Measurements from ENCODE around the gene MTIF2. TPM values are rescaled to one million over a fixed set of nuclear protein-coding genes. Genes with fewer than 3 reads are reported as not detected.
A peak's percentile ranks its signal among the peaks of the same experiment; 100 is the strongest.

Gene MTIF2
- total and polyA plus RNA-seq, 9 of the 15 experiments (the other 6 are each of a cell fraction or from before 2014, with no cell fraction given) = 58.7 to 143 (median 105) TPM

GRCh38 chr2:55283083-55283482, 14.1 kb upstream of the MTIF2 start:
- no peaks in the 10 kb centered on the region for H3K9me1 ChIP-seq (ENCODE audit: control insufficient read depth, insufficient read depth, low read length)
- H2AFZ ChIP-seq (ENCODE audit: low read depth, low read length) = peak overlapping the region; percentile 96
- peaks cover 17% of the 10 kb centered on the region; the same call in 2 of the 3 replicates for H3K36me3 ChIP-seq (ENCODE audit: control insufficient read depth, insufficient read depth, low read length)
- peak overlapping the region; percentile 91 for H3K27ac ChIP-seq (ENCODE audit: extremely low read depth, low read depth, low read length)
- ChIA-PET POLR2A (interaction anchor here (1.3 kb wide), 1 partner anchor 22 kb away, joined by 3 read pairs; no protein-coding TSS in a partner anchor), CTCF (ENCODE audit: low intra/inter-chr PET ratio) (no interaction called here)
- ATAC-seq (no peak; the same call in 2 of the 3 replicates), FAIRE-seq (no peak), DNase-seq (ENCODE audit: extremely low read depth in 1 of 4, low spot score in 3 of 4) (peak in 1 of 4 experiments; percentile 22)
- in situ Hi-C loops (cut with MboI) (no loop called here), intact Hi-C loops (cut with micrococcal nuclease) (loop anchor here (5.0 kb wide), 2 partner anchors 134 to 334 kb away; partner anchors contain the start of genes CCDC88A and PPP4R3B)
- peak overlapping the region; percentile 97 for H3K4me2 ChIP-seq (ENCODE audit: insufficient read depth, low read length)
- peak overlapping the region; percentile 66 for H3K4me3 ChIP-seq
- H3K4me1 ChIP-seq (replicated peaks in 1 of 2; ENCODE audit: control insufficient read depth in 2 of 2, insufficient read depth in 2 of 2, low read length in 2 of 2) = peaks cover 7 to 9% of the 10 kb centered on the region in 2 experiments; a peak in 3 of 5 replicates
- 5% methylated on average over 11 of the region's 12 CpGs for WGBS (ENCODE audit: insufficient coverage, low coverage, missing lambda C conversion rate)
- BruUV-seq (replicated peaks) = no TSS peak
- H3K9ac ChIP-seq (ENCODE audit: insufficient read depth in 1 of 2, low read depth in 2 of 2, low read length in 2 of 2) = peak overlapping the region; percentile 87 to 93
- peaks cover 34% of the 10 kb centered on the region for H3K79me2 ChIP-seq (ENCODE audit: control insufficient read depth, insufficient read depth, low read length)
- no peaks in the 10 kb centered on the region for H3K27me3 ChIP-seq (ENCODE audit: control insufficient read depth in 2 of 2, insufficient read depth in 2 of 2, low read length in 2 of 2)
- no peaks in the 10 kb centered on the region for H3K9me3 ChIP-seq (replicated peaks; ENCODE audit: control insufficient read depth, insufficient read depth, low read depth, low read length)
- H4K20me1 ChIP-seq (replicated peaks; ENCODE audit: control insufficient read depth, insufficient read depth, low read length) = no peaks in the 10 kb centered on the region
- TF ChIP-seq GATAD2B (IDR thresholded peaks at IDR 0.05; ENCODE audit: borderline replicate concordance) = no peak
- TF ChIP-seq, protein P1, sequence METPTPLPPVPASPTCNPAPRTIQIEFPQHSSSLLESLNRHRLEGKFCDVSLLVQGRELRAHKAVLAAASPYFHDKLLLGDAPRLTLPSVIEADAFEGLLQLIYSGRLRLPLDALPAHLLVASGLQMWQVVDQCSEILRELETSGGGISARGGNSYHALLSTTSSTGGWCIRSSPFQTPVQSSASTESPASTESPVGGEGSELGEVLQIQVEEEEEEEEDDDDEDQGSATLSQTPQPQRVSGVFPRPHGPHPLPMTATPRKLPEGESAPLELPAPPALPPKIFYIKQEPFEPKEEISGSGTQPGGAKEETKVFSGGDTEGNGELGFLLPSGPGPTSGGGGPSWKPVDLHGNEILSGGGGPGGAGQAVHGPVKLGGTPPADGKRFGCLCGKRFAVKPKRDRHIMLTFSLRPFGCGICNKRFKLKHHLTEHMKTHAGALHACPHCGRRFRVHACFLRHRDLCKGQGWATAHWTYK (CRISPR knock-in tag; IDR thresholded peaks at IDR 0.05) = no peak
- no peak for TF ChIP-seq ZNF57 (CRISPR knock-in tag; IDR thresholded peaks at IDR 0.05)
- no peak for TF ChIP-seq AFF4 (CRISPR knock-in tag; IDR thresholded peaks at IDR 0.05)
- peak; percentile 17 for TF ChIP-seq TBP (optimal IDR thresholded peaks at IDR 0.05; ENCODE audit: low read depth, low read length)
- TF ChIP-seq, protein P2, sequence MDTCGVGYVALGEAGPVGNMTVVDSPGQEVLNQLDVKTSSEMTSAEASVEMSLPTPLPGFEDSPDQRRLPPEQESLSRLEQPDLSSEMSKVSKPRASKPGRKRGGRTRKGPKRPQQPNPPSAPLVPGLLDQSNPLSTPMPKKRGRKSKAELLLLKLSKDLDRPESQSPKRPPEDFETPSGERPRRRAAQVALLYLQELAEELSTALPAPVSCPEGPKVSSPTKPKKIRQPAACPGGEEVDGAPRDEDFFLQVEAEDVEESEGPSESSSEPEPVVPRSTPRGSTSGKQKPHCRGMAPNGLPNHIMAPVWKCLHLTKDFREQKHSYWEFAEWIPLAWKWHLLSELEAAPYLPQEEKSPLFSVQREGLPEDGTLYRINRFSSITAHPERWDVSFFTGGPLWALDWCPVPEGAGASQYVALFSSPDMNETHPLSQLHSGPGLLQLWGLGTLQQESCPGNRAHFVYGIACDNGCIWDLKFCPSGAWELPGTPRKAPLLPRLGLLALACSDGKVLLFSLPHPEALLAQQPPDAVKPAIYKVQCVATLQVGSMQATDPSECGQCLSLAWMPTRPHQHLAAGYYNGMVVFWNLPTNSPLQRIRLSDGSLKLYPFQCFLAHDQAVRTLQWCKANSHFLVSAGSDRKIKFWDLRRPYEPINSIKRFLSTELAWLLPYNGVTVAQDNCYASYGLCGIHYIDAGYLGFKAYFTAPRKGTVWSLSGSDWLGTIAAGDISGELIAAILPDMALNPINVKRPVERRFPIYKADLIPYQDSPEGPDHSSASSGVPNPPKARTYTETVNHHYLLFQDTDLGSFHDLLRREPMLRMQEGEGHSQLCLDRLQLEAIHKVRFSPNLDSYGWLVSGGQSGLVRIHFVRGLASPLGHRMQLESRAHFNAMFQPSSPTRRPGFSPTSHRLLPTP (IDR thresholded peaks at IDR 0.05; ENCODE audit: borderline replicate concordance, extremely low read depth, insufficient read length) = peak; percentile 39
- TF ChIP-seq, protein P3, sequence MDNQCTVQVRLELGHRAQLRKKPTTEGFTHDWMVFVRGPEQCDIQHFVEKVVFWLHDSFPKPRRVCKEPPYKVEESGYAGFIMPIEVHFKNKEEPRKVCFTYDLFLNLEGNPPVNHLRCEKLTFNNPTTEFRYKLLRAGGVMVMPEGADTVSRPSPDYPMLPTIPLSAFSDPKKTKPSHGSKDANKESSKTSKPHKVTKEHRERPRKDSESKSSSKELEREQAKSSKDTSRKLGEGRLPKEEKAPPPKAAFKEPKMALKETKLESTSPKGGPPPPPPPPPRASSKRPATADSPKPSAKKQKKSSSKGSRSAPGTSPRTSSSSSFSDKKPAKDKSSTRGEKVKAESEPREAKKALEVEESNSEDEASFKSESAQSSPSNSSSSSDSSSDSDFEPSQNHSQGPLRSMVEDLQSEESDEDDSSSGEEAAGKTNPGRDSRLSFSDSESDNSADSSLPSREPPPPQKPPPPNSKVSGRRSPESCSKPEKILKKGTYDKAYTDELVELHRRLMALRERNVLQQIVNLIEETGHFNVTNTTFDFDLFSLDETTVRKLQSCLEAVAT (IDR thresholded peaks at IDR 0.05) = no peak
- TF ChIP-seq SRF (CRISPR knock-in tag; IDR thresholded peaks at IDR 0.05) = peak in 1 of 2 experiments; percentile 70; a peak in 1 of 4 replicates
- TF ChIP-seq CHD1 (IDR thresholded peaks at IDR 0.05; ENCODE audit: low read length) = peak; percentile 10
- no peak for TF ChIP-seq SMAD4 (CRISPR knock-in tag; conservative IDR thresholded peaks at IDR 0.05)
- TF ChIP-seq GATA2 (CRISPR knock-in tag; IDR thresholded peaks at IDR 0.05) = no peak
